GM18868 (cell line): ENCODE data around the gene DTD1.

Experiments used
- ATAC-seq: cut with Tn5 transposase; IDR thresholded peaks from one replicate; pipeline ENCODE4 v1.9.1; 2021; ENCODE audit warnings: mild to moderate bottlenecking, moderate library complexity; ENCODE audit not compliant: unreplicated experiment

The DTD1 gene

DNA sequence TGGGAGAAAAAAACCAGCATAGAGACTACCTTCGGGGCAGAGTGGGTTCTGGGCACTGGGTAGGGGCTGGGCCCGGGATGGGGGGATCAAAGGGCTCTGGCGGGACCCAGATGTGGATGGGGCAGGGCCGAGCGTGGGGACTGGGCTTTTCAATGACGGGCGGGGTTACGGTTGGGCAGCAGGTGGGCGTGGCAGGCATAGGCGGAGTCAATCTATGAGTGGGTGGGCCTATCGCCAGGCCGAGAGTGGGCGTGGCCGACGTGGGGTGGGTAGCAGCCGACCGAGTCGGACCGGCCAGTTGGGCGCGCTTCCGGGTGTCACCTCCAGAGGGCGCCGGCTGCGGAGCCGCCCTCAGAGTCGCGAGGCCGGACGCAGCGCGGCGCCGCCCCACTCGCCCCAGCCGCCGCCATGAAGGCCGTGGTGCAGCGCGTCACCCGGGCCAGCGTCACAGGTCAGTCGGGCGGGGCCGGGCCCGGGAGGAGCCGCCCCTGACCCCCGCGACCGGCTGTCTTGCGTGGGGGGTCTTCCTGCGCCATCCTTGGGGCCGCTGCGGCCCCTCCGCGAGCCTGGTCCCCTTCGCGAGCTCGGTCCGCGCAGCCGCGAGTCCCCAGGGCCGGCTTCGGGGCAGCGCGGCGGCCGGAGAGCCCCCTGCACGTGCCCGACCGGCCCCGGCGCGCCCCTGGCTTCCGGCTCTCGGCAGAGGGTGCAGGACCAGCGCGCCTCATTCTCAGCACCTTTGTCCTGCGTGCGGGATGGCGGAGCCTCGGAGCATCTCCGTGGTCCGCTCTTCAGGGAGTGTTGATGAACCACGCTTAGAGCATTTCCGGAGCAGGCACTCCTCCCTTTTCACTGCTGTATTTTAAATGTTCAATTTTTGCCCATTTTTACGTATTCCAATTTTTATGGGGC lies at the start of gene DTD1:
DTD1 (plus strand) TSS at position 390 of the 909 bp plus-strand sequence; CDS start at position 409, 19 bp downstream.
- ATAC-seq, result peak; percentile 88

DNA sequence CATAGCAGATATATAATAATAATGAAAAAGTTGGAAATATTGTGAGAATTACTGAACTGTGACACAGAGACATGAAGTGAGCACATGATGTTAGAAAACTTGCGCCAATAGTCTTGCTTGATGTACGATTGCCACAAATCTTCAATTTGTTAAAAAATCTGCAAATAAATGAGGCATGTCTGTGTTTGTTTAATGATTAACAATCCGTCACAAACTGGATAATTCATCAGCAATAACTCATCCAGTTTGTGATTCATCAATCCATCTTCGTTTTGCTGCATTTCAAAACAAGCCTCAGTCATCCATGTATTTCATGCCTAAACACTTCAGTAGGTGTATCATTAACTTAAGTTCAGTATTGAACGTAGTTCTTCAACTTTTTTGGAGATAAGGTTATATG lies 46.1 kb upstream of the DTD1 start:
- no peak for ATAC-seq

DNA sequence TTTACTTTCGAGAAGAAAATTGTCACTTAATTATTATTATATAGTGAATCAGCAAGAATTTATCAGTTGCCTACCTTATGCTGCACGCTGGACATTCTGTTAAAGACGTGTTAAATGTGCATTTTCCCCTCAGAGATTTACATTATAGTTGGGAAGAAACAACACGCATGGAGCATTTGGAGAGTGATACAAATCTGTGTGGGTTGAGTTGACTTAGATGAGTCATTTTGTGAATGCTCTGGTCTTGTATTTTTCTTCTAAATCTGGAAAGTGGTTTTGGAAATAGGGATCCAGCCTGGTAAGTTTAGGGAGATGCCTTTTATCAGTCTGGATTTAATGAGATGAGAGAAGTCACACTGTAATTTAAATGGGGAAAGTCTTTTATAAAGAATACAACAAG lies 44.6 kb upstream of the DTD1 start:
- ATAC-seq, result no peak

DNA sequence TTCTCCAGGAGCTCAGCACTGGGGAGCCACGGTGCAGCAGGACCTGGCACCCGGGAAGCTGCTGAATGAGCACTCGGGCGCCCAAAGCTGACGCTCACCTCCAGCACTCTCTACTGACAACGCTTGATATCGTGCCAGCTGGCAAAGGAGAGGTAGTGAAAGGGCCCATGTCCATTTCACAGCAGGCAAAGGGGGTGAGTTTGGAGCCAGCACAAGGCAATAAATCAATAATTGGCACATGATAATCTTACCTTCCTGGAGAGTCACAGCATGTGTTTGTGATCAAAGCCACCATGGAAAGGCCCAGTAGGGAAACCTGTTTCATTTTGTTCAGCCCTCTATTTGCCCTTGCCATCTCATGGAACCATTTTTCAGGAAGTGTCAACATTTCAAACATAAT lies 43.9 kb upstream of the DTD1 start:
- ATAC-seq, result no peak

DNA sequence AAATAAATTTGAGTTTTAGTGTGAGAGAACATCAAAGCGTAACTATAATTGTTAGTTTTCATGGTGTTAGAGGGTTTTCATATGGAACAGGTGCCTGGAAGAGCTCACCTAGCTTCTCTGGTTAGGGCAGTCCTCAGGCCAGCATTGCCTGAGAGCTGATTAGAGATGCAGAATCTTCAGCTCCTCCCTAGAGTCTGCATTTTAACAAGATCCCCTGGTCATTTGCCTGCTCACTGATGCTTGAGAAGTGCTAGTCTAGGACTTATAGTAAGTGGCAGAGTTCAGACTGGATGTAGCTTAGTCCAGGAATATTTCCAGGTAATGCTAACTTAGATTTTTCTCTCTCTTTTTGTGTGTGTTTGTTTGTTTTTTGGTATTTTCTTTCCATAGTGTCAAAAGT lies 42.3 kb upstream of the DTD1 start:
- no peak for ATAC-seq

GRCh38 chr20:18548465-18548864 lies 39.4 kb upstream of the DTD1 start:
- ATAC-seq, result no peak

DNA sequence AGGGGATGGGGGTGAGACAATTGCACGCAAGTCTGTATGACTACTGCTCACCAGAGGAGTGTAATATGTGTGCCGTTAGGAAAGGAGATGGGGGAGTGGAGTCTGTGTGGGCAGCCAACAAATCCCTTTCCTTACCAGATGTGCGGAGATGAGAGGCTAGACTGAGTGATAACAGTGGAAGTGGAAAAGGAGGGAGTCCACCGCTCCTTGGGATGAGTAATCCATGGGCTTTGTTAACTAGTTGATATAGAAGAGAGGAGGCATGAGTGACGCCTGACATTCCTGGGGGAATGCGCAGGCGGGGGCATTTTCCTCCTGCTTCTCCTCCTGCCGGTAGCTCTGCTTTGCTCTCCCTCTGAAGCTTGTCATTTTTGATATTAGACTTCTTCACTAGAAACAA lies 34.1 kb upstream of the DTD1 start:
- ATAC-seq, result no peak

- peak; percentile 100 for ATAC-seq
These were observed 20.7 kb upstream of the DTD1 start, which contains the start of gene SMIM26 for GRCh38 chr20:18566892-18567738. TSS of gene SMIM26 (plus strand) at chr20:18567432. CDS start at chr20:18567479, 47 bp downstream.

DNA sequence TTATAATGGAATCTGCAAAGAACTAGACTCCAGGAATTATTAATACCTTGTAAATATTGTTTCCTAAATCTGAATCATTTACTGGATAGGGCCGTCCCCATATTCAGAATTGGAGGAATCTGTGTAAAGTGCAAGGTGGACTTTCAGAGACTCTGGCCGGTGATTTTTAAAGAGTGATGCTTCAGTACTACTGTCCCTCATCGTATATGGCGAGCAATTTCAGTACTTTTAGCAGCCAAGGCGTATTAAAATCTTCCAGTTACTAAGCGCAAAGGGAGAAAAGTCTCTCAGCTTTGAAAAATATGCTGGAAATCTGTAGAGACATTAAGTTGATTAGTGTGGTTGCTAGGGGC lies 20.1 kb upstream of the DTD1 start:
- peak; percentile 11 for ATAC-seq

- no peak for ATAC-seq
These were observed 16.8 kb upstream of the DTD1 start for GRCh38 chr20:18571009-18571408.

DNA sequence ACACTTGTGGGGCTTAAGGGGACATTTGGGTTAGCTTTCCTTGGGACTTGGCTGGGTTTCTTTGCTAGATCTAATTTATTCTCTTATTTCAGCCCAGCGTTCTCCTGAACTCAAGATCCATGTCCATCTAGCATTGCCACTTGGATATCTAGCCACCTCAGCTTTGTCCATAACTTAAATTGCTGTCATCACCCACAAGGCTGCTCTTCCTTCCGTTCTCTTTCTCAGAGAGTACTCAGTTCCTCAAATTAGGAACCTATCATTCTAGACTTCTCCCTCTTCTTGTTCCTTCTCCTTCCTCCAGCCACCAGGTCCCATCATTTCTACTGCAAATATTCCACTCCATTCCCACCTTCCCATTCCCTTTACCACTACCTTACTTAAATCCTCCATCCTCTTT lies 16.3 kb upstream of the DTD1 start:
- no peak for ATAC-seq

GRCh38 chr20:18577942-18578341 lies 9.9 kb upstream of the DTD1 start:
- no peak for ATAC-seq

DNA sequence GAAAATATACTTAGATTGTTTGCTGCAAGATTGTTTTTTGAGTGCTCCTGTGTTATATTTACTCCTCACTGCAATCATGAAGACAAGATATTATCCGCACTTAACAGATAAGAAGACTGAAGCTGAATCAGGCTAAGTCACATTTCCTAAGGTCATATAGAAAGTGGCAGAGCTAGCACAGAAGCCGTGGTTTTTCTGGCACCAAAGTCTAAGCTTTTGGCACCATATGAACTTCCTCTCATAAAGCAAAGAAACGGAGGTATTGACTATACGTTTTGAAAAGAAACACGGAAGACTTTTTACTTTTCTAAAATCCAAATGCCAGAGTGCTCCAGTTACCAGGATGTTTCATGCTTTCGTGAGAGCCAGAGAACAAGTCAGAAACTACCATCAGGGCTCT lies 9.3 kb upstream of the DTD1 start:
- no peak for ATAC-seq

DNA sequence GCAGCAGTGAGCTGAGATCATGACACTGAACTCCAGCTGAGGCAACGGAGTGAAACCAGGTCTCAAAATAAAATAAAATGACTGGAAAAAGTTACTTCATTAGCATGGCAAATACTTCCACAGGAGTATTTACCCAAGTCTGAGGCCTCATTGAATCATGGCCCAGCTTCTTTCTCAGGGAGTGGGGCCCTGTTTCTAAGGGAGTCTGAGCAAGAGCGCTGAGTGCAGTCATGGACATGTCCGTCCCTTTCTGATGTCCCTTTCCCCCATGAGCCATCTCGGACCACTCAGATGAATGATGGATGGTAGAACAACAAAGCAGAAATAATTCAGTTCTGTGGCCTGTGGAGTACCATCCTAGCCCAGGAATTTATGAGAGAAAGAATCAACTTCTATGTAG lies 7.8 kb upstream of the DTD1 start:
- no peak for ATAC-seq

DNA sequence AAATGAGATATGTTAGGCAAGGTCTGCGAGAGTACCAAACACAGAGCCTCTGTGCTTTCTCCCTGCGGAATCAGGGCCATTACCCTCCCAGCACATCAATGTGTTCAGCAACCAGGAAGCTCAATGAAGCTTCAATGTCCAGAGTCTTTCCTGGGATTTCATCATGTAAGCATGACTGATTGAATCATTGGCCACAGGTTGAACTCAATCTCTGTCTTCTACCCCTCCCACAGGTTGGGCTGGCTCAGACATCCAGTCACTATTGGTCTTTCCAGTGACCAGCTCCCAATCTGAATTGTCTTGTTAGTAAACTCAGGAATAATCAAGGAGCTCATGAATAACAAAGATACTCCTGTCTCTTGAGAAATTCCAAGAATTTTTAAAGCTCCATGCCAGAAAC lies 2.7 kb upstream of the DTD1 start:
- no peak for ATAC-seq

DNA sequence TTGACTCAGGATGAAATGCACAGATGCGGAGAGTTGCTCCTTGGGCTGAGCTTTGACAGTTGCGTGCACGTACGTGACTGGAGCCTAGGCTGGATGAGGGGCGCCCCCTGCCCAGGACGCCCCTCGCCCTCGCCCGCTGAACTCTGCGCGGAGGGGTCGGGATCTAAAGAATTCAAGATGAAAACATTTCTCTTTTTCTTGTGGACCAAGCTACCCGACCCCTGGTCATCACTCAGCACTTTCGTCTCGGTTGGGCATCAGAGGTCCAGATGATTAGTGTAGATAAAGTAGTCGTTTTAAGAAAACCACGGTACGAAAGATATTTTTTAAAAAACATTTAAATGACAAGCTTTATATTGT lies 700 bp downstream of the DTD1 start:
- peak; percentile 5 for ATAC-seq

- ATAC-seq, result no peak
These were observed 2.3 kb downstream of the DTD1 start for GRCh38 chr20:18589941-18590674.

GRCh38 chr20:18596270-18596669 lies 8.4 kb downstream of the DTD1 start:
- no peak for ATAC-seq

GRCh38 chr20:18609741-18610140 lies 21.9 kb downstream of the DTD1 start:
- ATAC-seq, result no peak

GRCh38 chr20:18611492-18611891 lies 23.6 kb downstream of the DTD1 start:
- ATAC-seq, result no peak

DNA sequence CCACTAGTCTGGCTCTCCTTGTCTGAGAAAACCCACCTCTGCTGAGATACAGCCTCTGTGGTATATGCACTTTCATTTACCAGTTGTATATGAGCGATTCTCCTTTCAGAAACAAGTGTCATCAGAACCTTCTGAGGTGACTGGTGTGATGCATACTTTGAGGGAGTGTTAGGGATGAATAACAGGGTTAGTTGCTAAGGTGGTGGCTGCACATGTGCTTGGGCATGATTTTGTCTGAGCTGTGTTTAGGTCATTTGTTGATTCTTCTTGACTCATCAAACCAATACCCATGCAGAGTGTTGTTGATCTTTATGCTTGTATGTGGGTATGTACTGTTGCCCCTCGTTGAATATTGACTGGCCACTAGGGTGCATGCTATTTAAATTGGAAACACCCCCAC lies 25.7 kb downstream of the DTD1 start:
- ATAC-seq, result no peak
